Duodenal mucosa (tissue), 2 donors: ENCODE data around the gene TWIST2.

Experiments used
- H3K27ac ChIP-seq: one replicate; pipeline ENCODE4 v1.7.0; 2013; ENCODE audit warnings: low read depth, low read length
- H3K27me3 ChIP-seq, 2 donors: one replicate each; pipeline ENCODE4 v1.7.0; 2013; ENCODE audit warnings: low read length in 2 of 2, control low read depth in 1 of 2; ENCODE audit not compliant: insufficient read depth in 2 of 2, control insufficient read depth in 1 of 2
- H3K36me3 ChIP-seq, 2 donors: one replicate each; pipeline ENCODE4 v1.7.0; 2013; ENCODE audit warnings: low read length in 2 of 2, control low read depth in 1 of 2; ENCODE audit not compliant: insufficient read depth in 2 of 2, control insufficient read depth in 1 of 2
- H3K4me1 ChIP-seq, 2 donors: one replicate each; pipeline ENCODE4 v1.7.0; 2013; ENCODE audit warnings: low read length in 2 of 2, control low read depth in 1 of 2; ENCODE audit not compliant: insufficient read depth in 2 of 2, control insufficient read depth in 1 of 2
- H3K4me3 ChIP-seq, 2 donors: one replicate each; pipeline ENCODE4 v1.7.0; 2013; ENCODE audit warnings: low read length in 2 of 2, low read depth in 1 of 2
- H3K9ac ChIP-seq, 2 donors: one replicate each; pipeline ENCODE4 v1.7.0; 2013; ENCODE audit warnings: low read length in 2 of 2, low read depth in 1 of 2
- H3K9me3 ChIP-seq, 2 donors: one replicate each; pipeline ENCODE4 v1.7.0; 2013; ENCODE audit warnings: low read length in 2 of 2, control low read depth in 1 of 2; ENCODE audit not compliant: control insufficient read depth in 1 of 2

TWIST2 gene

DNA sequence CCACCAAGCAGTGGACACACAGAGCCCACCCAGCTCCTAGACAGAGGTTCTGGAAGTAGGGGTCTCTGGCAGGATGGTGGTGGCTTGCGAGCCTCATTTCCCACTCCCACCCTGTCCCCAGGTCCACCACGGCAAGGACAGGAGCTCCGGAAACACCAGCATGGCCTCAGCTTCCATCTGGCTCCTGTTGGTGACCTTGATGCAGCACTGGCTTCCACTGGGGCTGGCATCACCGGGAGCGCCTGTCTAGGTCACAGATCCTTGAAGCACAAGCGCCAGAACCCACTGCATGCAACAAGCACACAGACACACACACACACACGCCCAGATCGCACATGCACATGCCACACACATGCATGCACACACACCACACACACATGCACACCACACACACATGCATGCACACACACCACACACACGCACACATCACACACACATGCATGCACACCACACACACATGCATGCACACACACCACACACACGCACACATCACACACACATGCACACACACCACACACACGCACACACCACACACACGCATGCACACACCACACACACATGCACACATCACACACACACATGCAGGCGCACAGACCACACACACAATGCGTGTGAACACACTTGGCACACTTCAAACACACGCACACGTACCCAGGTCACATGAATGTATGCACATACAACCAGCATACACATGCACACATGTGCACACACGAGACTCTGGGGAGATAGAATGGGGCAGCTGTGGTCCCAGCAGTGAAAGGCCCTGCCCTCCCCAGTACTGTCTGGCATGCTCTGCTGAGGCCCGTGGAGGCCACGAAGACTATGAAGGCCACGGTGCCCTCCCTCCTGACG, 63.7 kb downstream of the TWIST2 start:
- H3K4me1 ChIP-seq: no peaks in the 10 kb centered on the region
- peaks cover 0 to 3% of the 10 kb centered on the region in 2 donors for H3K36me3 ChIP-seq

DNA sequence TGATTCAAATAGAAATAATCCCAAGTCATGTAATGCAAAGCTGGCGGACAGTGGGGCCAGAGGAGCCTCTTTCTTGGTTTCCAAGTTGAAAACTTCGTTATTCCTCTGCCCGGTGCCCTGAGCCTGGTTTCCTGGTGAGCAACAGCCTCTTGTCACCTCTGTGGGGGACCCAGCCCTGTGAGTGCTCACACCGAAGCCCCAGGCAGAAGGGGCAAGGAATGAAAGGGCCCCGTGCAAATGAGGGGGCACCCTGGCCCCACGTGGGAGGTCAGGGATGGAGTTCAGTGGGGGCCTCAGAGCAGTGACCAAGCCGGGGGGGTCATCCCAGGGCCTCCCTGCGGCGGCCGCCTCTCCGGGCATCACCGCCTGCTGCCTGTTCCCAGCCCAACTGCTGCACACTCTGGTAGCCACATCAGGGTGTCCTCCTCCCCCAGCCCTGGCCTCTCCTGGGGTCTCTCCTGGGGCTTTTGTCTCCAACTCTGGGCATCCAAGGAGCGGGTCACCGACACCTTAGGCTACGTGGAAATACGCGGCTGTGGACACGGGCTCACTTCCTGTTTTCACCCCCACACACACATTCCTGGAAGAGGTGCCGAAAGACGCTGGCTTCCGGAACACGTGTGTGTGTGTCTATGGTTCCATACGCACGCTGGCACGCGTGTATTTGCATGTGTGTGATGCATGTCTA, 64.5 kb downstream of the TWIST2 start:
- H3K9ac ChIP-seq: no peak overlapping the region
- peaks cover 0 to 8% of the 10 kb centered on the region in 2 donors for H3K9me3 ChIP-seq
- peaks cover 0 to 3% of the 10 kb centered on the region in 2 donors for H3K36me3 ChIP-seq
- no peak overlapping the region for H3K27ac ChIP-seq
- H3K4me1 ChIP-seq: no peaks in the 10 kb centered on the region
- no peak overlapping the region for H3K4me3 ChIP-seq
- no peaks in the 10 kb centered on the region for H3K27me3 ChIP-seq

More for the DNA sequence above, 63.7 kb downstream of the TWIST2 start:
- Histone ChIP-seq H3K4me3 (no peak overlapping the region), H3K9ac (no peak overlapping the region), H3K9me3 (peaks cover 0 to 8% of the 10 kb centered on the region in 2 donors), H3K27ac (no peak overlapping the region), H3K27me3 (no peaks in the 10 kb centered on the region)

- Histone ChIP-seq H3K27ac (no peak overlapping the region), H3K36me3 (peaks cover 0 to 3% of the 10 kb centered on the region in 2 donors), H3K9ac (no peak overlapping the region), H3K4me1 (no peaks in the 10 kb centered on the region), H3K4me3 (no peak overlapping the region), H3K27me3 (no peaks in the 10 kb centered on the region), H3K9me3 (peaks cover 0 to 8% of the 10 kb centered on the region in 2 donors)
Measured at GRCh38 chr2:238912916-238913875, 65.3 kb downstream of the TWIST2 start.

DNA sequence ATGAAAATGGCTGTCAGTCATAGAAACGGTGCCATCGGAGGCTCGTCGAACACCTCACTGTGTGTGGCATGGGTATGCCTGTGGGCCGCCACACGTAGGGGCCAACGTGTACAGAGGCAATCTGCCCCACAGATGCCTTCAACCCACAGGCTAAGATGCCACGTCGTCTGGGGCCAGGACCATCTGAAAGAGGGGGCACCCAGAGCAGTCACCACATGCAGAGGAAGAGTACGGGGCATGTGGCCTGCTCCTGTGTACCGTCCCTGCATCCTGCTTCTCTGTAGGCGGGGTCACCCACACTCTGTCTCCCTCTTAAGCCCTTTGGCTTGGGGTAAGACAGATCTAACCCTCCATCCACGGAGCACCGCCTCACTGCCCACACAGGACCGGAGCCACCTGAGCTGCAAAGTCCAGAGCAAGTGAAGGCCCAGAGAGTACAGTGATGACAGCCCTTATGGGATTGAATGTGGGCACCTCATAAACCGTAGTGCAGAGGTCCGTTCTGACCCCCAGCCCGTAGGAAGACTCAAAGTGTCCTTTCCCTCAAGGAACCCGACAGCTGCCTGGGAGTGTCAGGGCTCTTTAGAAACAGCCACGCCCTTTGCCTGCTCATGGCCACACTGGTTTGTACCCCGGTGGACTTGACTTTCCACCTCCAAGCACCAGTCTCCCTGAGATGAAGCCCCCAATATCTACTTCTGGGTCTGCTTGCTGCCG, 66.2 kb downstream of the TWIST2 start:
- no peaks in the 10 kb centered on the region for H3K27me3 ChIP-seq
- H3K4me1 ChIP-seq: no peaks in the 10 kb centered on the region
- H3K36me3 ChIP-seq: peaks cover 0 to 3% of the 10 kb centered on the region in 2 donors
- no peaks in the 10 kb centered on the region for H3K9me3 ChIP-seq
- no peak overlapping the region for H3K9ac ChIP-seq
- no peak overlapping the region for H3K27ac ChIP-seq
- H3K4me3 ChIP-seq: no peak overlapping the region

DNA sequence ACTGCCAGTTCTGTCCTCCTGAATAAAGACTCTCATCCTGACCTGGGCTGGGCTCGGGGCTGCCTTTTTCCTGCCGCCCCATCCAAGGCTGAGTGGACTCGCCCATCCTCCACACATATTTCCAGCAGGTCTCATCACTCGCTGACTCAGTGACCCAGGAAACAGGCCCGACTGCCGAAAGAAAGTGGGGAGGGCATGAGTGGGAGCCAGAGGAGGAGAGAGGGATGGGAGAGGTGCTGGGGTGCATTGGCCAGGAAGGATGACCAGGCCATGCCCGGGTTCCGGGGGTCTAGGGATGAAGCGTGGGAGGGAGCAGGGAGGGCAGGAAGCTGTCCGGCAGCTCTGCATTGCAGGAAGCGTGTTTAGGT, 66.7 kb downstream of the TWIST2 start:
- H3K4me3 ChIP-seq: no peak overlapping the region
- H3K36me3 ChIP-seq: peaks cover 0 to 3% of the 10 kb centered on the region in 2 donors
- no peak overlapping the region for H3K27ac ChIP-seq
- H3K9ac ChIP-seq: no peak overlapping the region
- H3K9me3 ChIP-seq: no peaks in the 10 kb centered on the region
- no peaks in the 10 kb centered on the region for H3K4me1 ChIP-seq
- no peaks in the 10 kb centered on the region for H3K27me3 ChIP-seq

- Histone ChIP-seq H3K9me3 (no peaks in the 10 kb centered on the region), H3K9ac (no peak overlapping the region), H3K27me3 (no peaks in the 10 kb centered on the region), H3K4me1 (no peaks in the 10 kb centered on the region), H3K4me3 (no peak overlapping the region), H3K36me3 (peaks cover 0 to 3% of the 10 kb centered on the region in 2 donors), H3K27ac (no peak overlapping the region)
Measured at GRCh38 chr2:238915196-238915595, 67.3 kb downstream of the TWIST2 start.

- Histone ChIP-seq H3K9ac (no peak overlapping the region), H3K9me3 (no peaks in the 10 kb centered on the region), H3K4me3 (no peak overlapping the region), H3K27me3 (no peaks in the 10 kb centered on the region), H3K27ac (no peak overlapping the region), H3K4me1 (no peaks in the 10 kb centered on the region), H3K36me3 (peaks cover 0 to 3% of the 10 kb centered on the region in 2 donors)
Measured at GRCh38 chr2:238915596-238915995, 67.7 kb downstream of the TWIST2 start.

DNA sequence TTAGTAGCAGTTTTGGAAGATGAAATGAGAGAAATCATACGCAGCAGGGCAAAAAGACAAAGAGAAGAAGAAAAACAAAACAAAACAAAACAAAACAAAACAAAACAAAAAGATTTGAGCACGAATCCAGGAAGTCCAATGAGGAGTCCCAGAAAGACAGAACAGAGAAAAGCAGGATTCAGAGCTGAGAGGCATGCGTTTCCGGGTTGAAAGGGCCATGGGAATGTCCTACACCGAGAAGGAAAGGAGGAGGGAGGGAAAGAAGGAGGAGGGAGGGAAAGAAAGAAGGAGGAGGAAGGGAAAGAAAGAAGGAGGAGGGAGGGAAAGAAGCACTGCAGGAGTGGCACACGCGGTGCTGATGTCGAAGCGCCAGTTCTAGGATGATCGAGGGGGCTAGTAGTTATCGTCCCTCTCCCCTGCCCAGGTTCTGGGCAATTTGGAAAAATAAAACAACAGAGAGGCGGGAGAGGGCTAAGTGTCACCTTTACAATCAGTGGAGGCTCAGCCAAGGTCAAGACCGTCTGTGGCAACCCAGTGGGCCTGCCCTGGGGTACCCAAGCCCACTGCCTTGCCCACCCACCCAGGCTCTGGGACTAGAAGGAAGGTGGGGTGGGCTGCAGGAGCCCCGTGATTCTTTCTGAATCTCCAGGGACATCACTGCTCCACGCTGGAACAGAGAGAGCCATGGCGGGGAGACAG, 68.4 kb downstream of the TWIST2 start:
- peaks cover 0 to 3% of the 10 kb centered on the region in 2 donors for H3K36me3 ChIP-seq
- no peaks in the 10 kb centered on the region for H3K9me3 ChIP-seq
- H3K9ac ChIP-seq: no peak overlapping the region
- no peaks in the 10 kb centered on the region for H3K4me1 ChIP-seq
- H3K27ac ChIP-seq: no peak overlapping the region
- no peaks in the 10 kb centered on the region for H3K27me3 ChIP-seq
- H3K4me3 ChIP-seq: no peak overlapping the region
